B cell (primary cell): ENCODE results near the gene BMP6. TPM values are rescaled to one million over a fixed set of nuclear protein-coding genes. Genes with fewer than 3 reads are reported as not detected.

Experiments
- ATAC-seq: fragments of 200-7000 bp; cut with Tn5 transposase; one replicate; pipeline ENCODE4 v1.10.0; 2021; ENCODE audit warnings: low read depth, mild to moderate bottlenecking, moderate number of reproducible peaks, moderate library complexity
- CTCF ChIA-PET: fragments of 350-600 bp; sonication (Branson Sonifier 250); formaldehyde crosslinking; loops from one replicate; lab custom pipeline; 2021; ENCODE audit warnings: antibody characterized with exemption, inconsistent platforms; lab: Charles Lee
- POLR2A ChIA-PET: fragments of 350-600 bp; sonication (Branson Sonifier 250); formaldehyde crosslinking; loops from one replicate; lab custom pipeline; 2021; ENCODE audit warnings: antibody characterized with exemption; lab: Charles Lee
- DNase-seq: peaks from one replicate; pipeline ENCODE4 v3.0.0; 2013
- H2AFZ ChIP-seq: 2 replicates; pipeline ENCODE4 v1.6.1; 2012; ENCODE audit warnings: mild to moderate bottlenecking, low read depth, low read length; ENCODE audit not compliant: insufficient read depth, poor library complexity, severe bottlenecking
- H3K27ac ChIP-seq, 2 donors: 1 replicate in 1 of 2; 2 replicates in 1 of 2; pipeline ENCODE4 v1.5.1; 2012 to 2013; ENCODE audit warnings: low read length in 2 of 2, mild to moderate bottlenecking in 2 of 2, moderate library complexity in 1 of 2
- H3K27me3 ChIP-seq, 4 experiments: fragments of 200-600 bp in 1 of 4; sonication (generic) in 1 of 4; replicated peaks in 1 of 4; 1 replicate in 2 of 4; 2 replicates in 2 of 4; pipeline versions ENCODE4 v1.6.1 to v1.7.0; 2013 to 2016; ENCODE audit warnings: low read length in 3 of 4, mild to moderate bottlenecking in 2 of 4, mixed read lengths in 1 of 4, moderate library complexity in 1 of 4; ENCODE audit not compliant: insufficient read depth in 4 of 4, control insufficient read depth in 3 of 4; ENCODE audit errors: control extremely low read depth in 1 of 4
- H3K36me3 ChIP-seq, 2 experiments: replicated peaks in 1 of 2; 1 replicate in 1 of 2; 2 replicates in 1 of 2; pipeline versions ENCODE4 v1.6.1 to v1.7.1; 2013; ENCODE audit warnings: low read length in 1 of 2; ENCODE audit not compliant: insufficient read depth in 2 of 2, control insufficient read depth in 1 of 2; ENCODE audit errors: control extremely low read depth in 1 of 2, extremely low read depth in 1 of 2
- H3K4me1 ChIP-seq, 2 donors: fragments of 200-600 bp in 1 of 2; sonication (generic) in 1 of 2; 1 replicate in 1 of 2; 2 replicates in 1 of 2; pipeline versions ENCODE4 v1.5.1 to v1.6.1; 2013 to 2017; ENCODE audit warnings: low read length in 2 of 2; ENCODE audit not compliant: control insufficient read depth in 2 of 2, insufficient read depth in 2 of 2
- H3K4me2 ChIP-seq: replicated peaks from 2 replicates; pipeline ENCODE3; 2012; ENCODE audit warnings: mild to moderate bottlenecking, low read depth, low read length; ENCODE audit not compliant: poor library complexity, severe bottlenecking
- H3K4me3 ChIP-seq, 5 experiments: fragments of 200-600 bp in 1 of 5; sonication (generic) in 1 of 5; 1 replicate in 3 of 5; 2 replicates in 2 of 5; pipeline versions ENCODE4 v1.5.1 to v1.7.0; 2011 to 2016; ENCODE audit warnings: low read length in 4 of 5, mild to moderate bottlenecking in 4 of 5, low read depth in 2 of 5, control low read depth in 1 of 5, moderate library complexity in 1 of 5; ENCODE audit not compliant: insufficient read depth in 1 of 5; ENCODE audit errors: control extremely low read depth in 1 of 5, extremely low read depth in 1 of 5
- H3K79me2 ChIP-seq: fragments of 200-600 bp; sonication (generic); one replicate; pipeline ENCODE4 v1.6.0; 2016; ENCODE audit warnings: low read length; ENCODE audit not compliant: control insufficient read depth, insufficient read depth
- H3K9ac ChIP-seq: fragments of 200-600 bp; sonication (generic); 2 replicates; pipeline ENCODE4 v1.6.1; 2017; ENCODE audit warnings: mild to moderate bottlenecking, low read length, moderate library complexity
- H3K9me3 ChIP-seq, 3 donors: one replicate each; pipeline versions ENCODE4 v1.6.1 to v1.7.1; 2013; ENCODE audit warnings: low read length in 2 of 3; ENCODE audit not compliant: control insufficient read depth in 2 of 3, insufficient read depth in 1 of 3; ENCODE audit errors: control extremely low read depth in 1 of 3
- H4K20me1 ChIP-seq: 2 replicates; pipeline ENCODE4 v1.6.0; 2012; ENCODE audit warnings: mild to moderate bottlenecking, low read length; ENCODE audit not compliant: insufficient read depth, control insufficient read depth, poor library complexity, severe bottlenecking
- H3K27ac Mint-ChIP-seq: one replicate; pipeline ENCODE4 v1.8.0; 2021; ENCODE audit warnings: mixed read lengths
- H3K27me3 Mint-ChIP-seq: one replicate; pipeline ENCODE4 v1.8.0; 2021; ENCODE audit warnings: mixed read lengths
- H3K4me1 Mint-ChIP-seq: one replicate; pipeline ENCODE4 v1.8.0; 2021; ENCODE audit warnings: mixed read lengths
- H3K4me3 Mint-ChIP-seq: one replicate; pipeline ENCODE4 v1.8.0; 2021; ENCODE audit warnings: mixed read lengths
- H3K9me3 Mint-ChIP-seq: one replicate; pipeline ENCODE4 v1.8.0; 2022; ENCODE audit warnings: mixed read lengths; ENCODE audit not compliant: insufficient read depth
- CTCF ChIP-seq: fragments of 200-600 bp; IDR thresholded peaks from one replicate; pipeline ENCODE4 v1.8.0; 2022; ENCODE audit warnings: antibody characterized with exemption, mild to moderate bottlenecking
- EZH2 ChIP-seq: IDR thresholded peaks from 2 replicates; pipeline ENCODE4 v1.6.1; 2012; ENCODE audit warnings: borderline replicate concordance, low read depth, mild to moderate bottlenecking, moderate library complexity, low read length; ENCODE audit not compliant: insufficient read depth, poor library complexity, severe bottlenecking
- WGBS: methylation state at CpG from one replicate; pipeline ENCODE4 v1.1.5; 2013; ENCODE audit warnings: missing lambda C conversion rate; ENCODE audit not compliant: insufficient coverage; 5-methylcytosine and 5-hydroxymethylcytosine counted together
- intact Hi-C: fragments of 100-400 bp; cut with micrococcal nuclease; formaldehyde crosslinking; loops from one replicate; pipeline ENCODE4 v1.10.0; 2022
- polyA plus RNA-seq: library from polyadenylated mRNA; depleted of rRNA; stranded (reverse); fragments of >200 nt; gene quantifications from 2 replicates; pipeline ENCODE4 v1.2.3, GENCODE V29; 2012
- total RNA-seq, 2 donors: library from RNA; stranded (reverse); fragments of 120-200 nt in 1 of 2; gene quantifications; 1 replicate in 1 of 2; 2 replicates in 1 of 2; pipeline versions ENCODE4 v1.2.3 to v1.2.4, GENCODE V29; 2013 to 2022

Gene BMP6
- total and polyA plus RNA-seq, 2 donors (not counting 1 experiment from before 2014, with no cell fraction given): 0.43 to 2.9 TPM

- Mint-ChIP-seq H3K4me3 (no peak overlapping the region), H3K9me3 (no peaks in the 10 kb centered on the region), H3K4me1 (peaks cover 41% of the 10 kb centered on the region), H3K27ac (no peak overlapping the region), H3K27me3 (no peaks in the 10 kb centered on the region)
- peaks cover 15% of the 10 kb centered on the region for H4K20me1 ChIP-seq
- no peak for TF ChIP-seq CTCF
- TF ChIP-seq EZH2: no peak
- ChIA-PET CTCF (interaction anchor here (0.6 kb wide), 1 partner anchor 378 kb away, joined by 3 read pairs; no protein-coding TSS in a partner anchor), POLR2A (no interaction called here)
- H3K4me1 ChIP-seq: peaks cover 10 to 29% of the 10 kb centered on the region in 2 donors
- DNase-seq (no peak), ATAC-seq (no peak)
- peaks cover 1 to 74% of the 10 kb centered on the region in 2 experiments for H3K36me3 ChIP-seq
- H3K9ac ChIP-seq: no peak overlapping the region
- no peak overlapping the region for H3K4me2 ChIP-seq
- 91% methylated on average over 4 of the region's 4 CpGs for WGBS
- H3K27ac ChIP-seq: no peak overlapping the region
- intact Hi-C loops: no loop called here
- no peaks in the 10 kb centered on the region for H3K27me3 ChIP-seq
- H2AFZ ChIP-seq: no peak overlapping the region
- H3K9me3 ChIP-seq: no peaks in the 10 kb centered on the region
- H3K79me2 ChIP-seq: peaks cover 2% of the 10 kb centered on the region
- H3K4me3 ChIP-seq: no peak overlapping the region
Measured at GRCh38 chr6:7901780-7902179, 175.9 kb downstream of the BMP6 start.

- no peak overlapping the region for H3K27ac ChIP-seq
- peaks cover 5% of the 10 kb centered on the region for H3K79me2 ChIP-seq
- TF ChIP-seq EZH2 (no peak), CTCF (no peak)
- no peak for ATAC-seq
- H3K4me1 ChIP-seq: peaks cover 10 to 30% of the 10 kb centered on the region in 2 donors
- POLR2A ChIA-PET: no interaction called here
- 94% methylated on average over 3 of the region's 8 CpGs for WGBS
- peaks cover 1 to 70% of the 10 kb centered on the region in 2 experiments for H3K36me3 ChIP-seq
- H3K27me3 ChIP-seq: no peaks in the 10 kb centered on the region
- H3K4me3 ChIP-seq: no peak overlapping the region
- no peak overlapping the region for H3K9ac ChIP-seq
- H4K20me1 ChIP-seq: peaks cover 18% of the 10 kb centered on the region
- CTCF ChIA-PET: no interaction called here
- no peak overlapping the region for H3K4me3 Mint-ChIP-seq
- H3K4me1 Mint-ChIP-seq: peaks cover 43% of the 10 kb centered on the region
- DNase-seq: no peak
- no peak overlapping the region for H3K4me2 ChIP-seq
- no peak overlapping the region for H3K27ac Mint-ChIP-seq
- intact Hi-C loops: no loop called here
- no peaks in the 10 kb centered on the region for H3K9me3 Mint-ChIP-seq
- H3K9me3 ChIP-seq: no peaks in the 10 kb centered on the region
- H3K27me3 Mint-ChIP-seq: no peaks in the 10 kb centered on the region
- no peak overlapping the region for H2AFZ ChIP-seq
Measured at GRCh38 chr6:7902221-7902620, 176.3 kb downstream of the BMP6 start.
